ENCODE data around the gene PJA2. TPM values are rescaled to one million over a fixed set of nuclear protein-coding genes. Genes with fewer than 3 reads are reported as not detected.
A peak's percentile ranks its signal among the peaks of the same experiment; 100 is the strongest.

Gene PJA2
- total and polyA plus RNA-seq, 4 donors: 23.6 to 69.2 (median 42.8) TPM

- Histone ChIP-seq H3K36me3 (ENCODE audit: control insufficient read depth in 4 of 4, insufficient read depth in 3 of 4, low read depth in 1 of 4, low read length in 3 of 4) (no peaks in the 10 kb centered on the region), H3K9me3 (ENCODE audit: control insufficient read depth in 4 of 4, low read length in 3 of 4) (no peaks in the 10 kb centered on the region), H3K27ac (ENCODE audit: low read depth in 1 of 2, low read length in 2 of 2) (peak overlapping the region; percentile 97), H3K9ac (ENCODE audit: low read depth in 1 of 2, low read length in 2 of 2) (peak overlapping the region; percentile 95 to 98), H3K4me3 (ENCODE audit: low read depth in 1 of 3, low read length in 3 of 3) (peak overlapping the region; percentile 63 to 92 (median 65)), H3K27me3 (ENCODE audit: control insufficient read depth in 4 of 4, insufficient read depth in 4 of 4, low read length in 3 of 4) (no peaks in the 10 kb centered on the region), H3K4me1 (ENCODE audit: control insufficient read depth in 4 of 4, insufficient read depth in 4 of 4, low read length in 3 of 4) (peaks cover 3 to 31% (median 23%) of the 10 kb centered on the region in 4 donors)
- DNase-seq (ENCODE audit: low spot score): peak; percentile 66
- TF ChIP-seq CTCF (IDR thresholded peaks at IDR 0.05; ENCODE audit: low read depth, low read length, missing input control) (no peak), JUND (IDR thresholded peaks at IDR 0.05) (peak in 1 of 2 donors; percentile 44), MAX (IDR thresholded peaks at IDR 0.05) (no peak), TAF1 (conservative IDR thresholded peaks at IDR 0.05) (peak; percentile 49), ATF3 (IDR thresholded peaks at IDR 0.05) (no peak), RAD21 (IDR thresholded peaks at IDR 0.05) (no peak), FOXA1 (IDR thresholded peaks at IDR 0.05) (no peak), ZBTB33 (IDR thresholded peaks at IDR 0.05) (no peak), GABPA (IDR thresholded peaks at IDR 0.05 in 1 of 2, conservative IDR thresholded peaks at IDR 0.05 in 1 of 2) (no peak), RXRA (IDR thresholded peaks at IDR 0.05) (peak in 1 of 2 donors; percentile 57), YY1 (IDR thresholded peaks at IDR 0.05) (peak; percentile 96), HNF4G (IDR thresholded peaks at IDR 0.05) (no peak), FOXA2 (IDR thresholded peaks at IDR 0.05) (peak; percentile 64), NR2F2 (IDR thresholded peaks at IDR 0.05) (peak; percentile 95), HNF4A (conservative IDR thresholded peaks at IDR 0.05) (peak; percentile 45 to 56), REST (IDR thresholded peaks at IDR 0.05) (peak; percentile 87), EGR1 (IDR thresholded peaks at IDR 0.05; ENCODE audit: low read depth in 2 of 2) (peak in 1 of 2 donors; percentile 41), SP1 (IDR thresholded peaks at IDR 0.05) (no peak)
- WGBS: 2% methylated on average over 26 of the region's 26 CpGs
Measured at GRCh38 chr5:109410389-109411148, 795 bp upstream of the PJA2 start.
